ENCODE data around the gene ACD.

GRCh38 chr16:67702130-67702529 is 42.1 kb upstream of the ACD start:
- TF ChIP-seq POLR2A (IDR thresholded peaks at IDR 0.05; ENCODE audit: low read depth, low read length) (no peak), POLR2AphosphoS5 (IDR thresholded peaks at IDR 0.05; ENCODE audit: low read depth, low read length) (no peak), TAF1 (IDR thresholded peaks at IDR 0.05; ENCODE audit: low read depth, low read length) (no peak), PAX5 (IDR thresholded peaks at IDR 0.05; ENCODE audit: insufficient read depth, low read length, severe bottlenecking) (no peak)
